Spleen (tissue), 7 donors: ENCODE results near the gene GPR21.

Experiments used
- CTCF ChIP-seq, 11 experiments: fragments of 200-600 bp in 7 of 11; fragments of 450-650 bp in 4 of 11; sonication (generic) in 4 of 11; IDR thresholded peaks in 8 of 11; conservative IDR thresholded peaks in 3 of 11; 1 replicate in 7 of 11; 2 replicates in 4 of 11; pipeline versions ENCODE4 v1.4.0 to v1.8.0; 2016 to 2021; ENCODE audit warnings: antibody characterized with exemption in 11 of 11, inconsistent platforms in 4 of 11, mild to moderate bottlenecking in 1 of 11
- POLR2A ChIP-seq, 3 donors: fragments of 450-650 bp; IDR thresholded peaks; one replicate each; pipeline ENCODE4 v1.5.1; 2017; ENCODE audit warnings: antibody characterized with exemption in 3 of 3, mild to moderate bottlenecking in 1 of 3
- POLR2AphosphoS5 ChIP-seq, 3 donors: sonication (generic); formaldehyde crosslinking; IDR thresholded peaks; one replicate each; pipeline ENCODE4 v1.5.1; 2017; ENCODE audit warnings: antibody characterized with exemption in 3 of 3
- donor health status: DM: no; HTN: no; CAD: no; lungs with moderate emphysema.
- donor health status: DM: no; HTN: no; CAD: no.
- donor health status: DM: no; HTN: no; CAD: no.

GRCh38 chr9:123074628-123075027 is 41.2 kb downstream of the GPR21 start:
- TF ChIP-seq CTCF (IDR thresholded peaks at IDR 0.05 in 8 of 11, conservative IDR thresholded peaks at IDR 0.05 in 3 of 11) (no peak), POLR2A (IDR thresholded peaks at IDR 0.05) (no peak), POLR2AphosphoS5 (IDR thresholded peaks at IDR 0.05) (no peak)
